SHP77 (cell line): ENCODE data around the gene MRPL37.
"Not testable (repeated sequence)": the region's sequence is repeated elsewhere in the genome, so short reads cannot be mapped to it uniquely, and the experiment has no call there.

Source experiments
- DNase-seq, 2 experiments: peaks; one replicate each; lab custom pipeline; 2025; lab: John Stamatoyannopoulos, UW

MRPL37 gene

DNA sequence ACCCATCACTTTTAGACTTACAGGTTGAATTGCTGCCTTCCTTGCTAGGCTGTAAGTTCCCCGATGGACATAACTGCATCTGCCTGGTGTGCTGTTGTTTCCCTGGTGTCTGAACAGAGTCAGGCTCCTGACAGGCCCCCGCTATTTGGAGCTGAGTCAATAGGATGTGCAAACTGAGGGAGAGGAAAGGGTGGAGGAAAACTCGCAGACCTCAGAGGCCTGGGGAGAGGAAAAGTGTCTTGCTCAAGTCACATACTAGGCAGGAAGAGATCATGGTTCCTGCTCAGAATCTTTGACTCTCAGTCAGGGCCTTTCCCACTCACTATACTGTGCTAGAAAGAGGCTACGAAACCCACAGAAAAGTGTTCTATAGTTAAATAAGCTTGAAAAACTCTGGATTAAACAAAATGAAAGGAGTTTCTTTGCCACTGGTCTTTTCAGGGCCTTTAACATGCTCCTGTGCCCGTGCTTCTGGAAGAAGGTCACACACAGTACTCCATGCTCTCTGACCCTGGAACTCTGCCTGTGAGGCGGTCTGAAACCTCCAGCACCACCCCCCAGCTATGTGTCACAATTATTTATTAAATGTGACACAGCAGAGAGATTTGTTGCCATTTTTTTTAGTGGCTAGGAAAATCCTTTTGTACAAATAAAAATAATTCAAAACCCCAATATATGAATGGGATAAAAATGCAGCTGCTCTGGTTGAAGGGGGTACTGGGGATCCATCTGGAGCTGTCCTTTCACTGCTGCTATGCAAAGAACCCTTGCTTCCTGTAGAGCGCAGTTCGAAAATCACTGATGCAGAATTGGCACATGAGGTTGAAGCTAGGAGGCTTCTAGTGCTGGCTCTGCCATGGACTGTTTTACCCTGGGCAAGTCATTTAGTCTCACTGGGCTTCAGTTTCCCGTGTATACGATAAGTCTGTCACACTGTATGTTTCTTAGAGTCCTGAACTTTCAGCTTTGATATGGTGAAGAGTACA, 27.1 kb upstream of the MRPL37 start:
- no peak for DNase-seq

DNA sequence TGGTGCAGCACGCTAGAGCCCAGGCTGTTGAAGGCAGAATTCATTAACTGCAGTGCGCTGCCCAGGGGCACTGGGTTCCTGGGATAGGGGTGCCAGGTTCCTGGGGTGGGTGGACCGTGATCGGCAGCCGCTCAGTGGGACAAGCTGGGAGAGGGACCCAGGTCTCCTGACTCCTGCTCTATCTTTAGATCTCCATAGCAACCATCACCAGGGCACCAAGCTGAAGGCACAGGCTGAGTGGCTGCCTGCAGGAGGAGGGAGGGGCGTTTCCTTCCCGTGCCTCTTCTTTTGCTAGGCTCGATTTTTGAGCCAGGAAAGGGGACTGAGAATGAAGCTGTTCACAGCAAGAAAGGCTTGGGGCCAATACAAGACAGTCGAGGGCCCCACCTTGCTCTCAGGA, 26.3 kb upstream of the MRPL37 start:
- DNase-seq: no peak

DNA sequence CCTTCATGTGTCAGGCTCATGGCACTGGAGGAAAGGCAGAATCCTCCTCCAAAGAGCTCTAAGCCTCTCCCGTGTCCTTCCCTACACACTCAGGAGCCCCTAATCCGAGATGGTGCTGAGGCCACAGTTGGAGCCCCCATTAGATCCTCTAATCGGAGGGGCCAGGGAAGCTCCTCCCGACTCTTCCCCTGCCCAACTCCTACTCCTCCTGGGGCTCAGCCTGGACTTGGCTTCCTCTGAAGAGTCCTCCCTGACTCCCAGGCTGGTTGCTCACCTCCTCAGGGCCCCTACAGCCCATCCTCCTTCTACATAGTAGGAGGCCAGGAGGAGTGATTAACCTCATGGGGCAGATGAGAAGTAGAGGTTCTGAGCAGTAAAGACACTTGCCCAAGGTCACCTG, 25.9 kb upstream of the MRPL37 start:
- no peak for DNase-seq

DNA sequence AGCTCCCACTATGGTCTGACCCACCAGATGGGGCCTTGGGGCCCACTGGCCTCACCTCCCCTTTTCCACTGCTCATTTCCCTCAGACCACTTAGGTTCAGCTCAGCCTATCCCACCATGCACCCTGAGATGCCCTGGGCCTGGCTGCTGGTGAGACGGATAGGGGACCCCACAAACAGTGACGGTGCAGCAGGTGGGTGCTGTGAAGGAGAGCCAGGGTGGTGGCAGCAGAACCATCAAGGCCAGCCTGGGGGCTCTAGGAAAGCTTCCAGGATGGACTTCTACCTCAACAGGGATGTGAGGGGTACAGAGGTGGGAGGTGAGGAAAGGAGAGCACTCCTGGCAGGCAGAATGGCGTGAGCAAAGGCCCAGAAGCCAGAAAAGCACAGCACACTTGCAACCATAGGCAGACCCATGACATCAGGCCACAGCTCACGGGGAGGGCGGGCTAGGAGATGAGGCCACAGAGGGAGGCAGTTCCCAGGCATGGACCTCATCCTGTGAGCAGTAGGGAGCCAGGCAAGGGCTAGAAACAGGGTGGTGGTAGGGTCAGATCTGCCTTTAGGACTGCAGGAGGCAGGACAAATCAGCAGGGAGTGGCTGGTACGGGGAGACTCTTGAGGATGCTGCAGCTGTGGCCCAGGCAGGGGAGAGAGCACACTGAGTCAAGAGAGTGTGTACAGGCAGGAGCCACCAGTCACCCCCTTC, 23.2 kb upstream of the MRPL37 start:
- DNase-seq: no peak

DNA sequence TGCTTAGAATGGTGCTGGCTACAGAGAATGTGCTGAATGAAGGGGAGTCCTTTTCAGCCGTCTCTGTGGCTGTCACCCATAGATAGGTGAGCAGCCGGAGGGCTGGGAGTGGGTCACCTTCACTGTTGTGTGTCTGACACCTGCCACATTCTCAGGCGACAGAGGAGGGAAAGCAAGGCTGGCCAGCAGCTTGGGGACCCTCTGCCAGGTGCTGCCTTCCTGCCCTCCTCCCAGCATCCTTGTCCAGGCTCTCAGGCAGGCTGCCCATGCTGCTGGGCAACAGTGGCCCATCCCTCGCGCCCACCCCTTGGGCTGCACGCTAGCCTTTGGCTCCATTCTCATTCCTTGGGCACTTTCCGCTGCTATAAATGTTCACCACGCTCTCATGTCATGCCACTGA, 22.2 kb upstream of the MRPL37 start:
- DNase-seq: no peak

DNA sequence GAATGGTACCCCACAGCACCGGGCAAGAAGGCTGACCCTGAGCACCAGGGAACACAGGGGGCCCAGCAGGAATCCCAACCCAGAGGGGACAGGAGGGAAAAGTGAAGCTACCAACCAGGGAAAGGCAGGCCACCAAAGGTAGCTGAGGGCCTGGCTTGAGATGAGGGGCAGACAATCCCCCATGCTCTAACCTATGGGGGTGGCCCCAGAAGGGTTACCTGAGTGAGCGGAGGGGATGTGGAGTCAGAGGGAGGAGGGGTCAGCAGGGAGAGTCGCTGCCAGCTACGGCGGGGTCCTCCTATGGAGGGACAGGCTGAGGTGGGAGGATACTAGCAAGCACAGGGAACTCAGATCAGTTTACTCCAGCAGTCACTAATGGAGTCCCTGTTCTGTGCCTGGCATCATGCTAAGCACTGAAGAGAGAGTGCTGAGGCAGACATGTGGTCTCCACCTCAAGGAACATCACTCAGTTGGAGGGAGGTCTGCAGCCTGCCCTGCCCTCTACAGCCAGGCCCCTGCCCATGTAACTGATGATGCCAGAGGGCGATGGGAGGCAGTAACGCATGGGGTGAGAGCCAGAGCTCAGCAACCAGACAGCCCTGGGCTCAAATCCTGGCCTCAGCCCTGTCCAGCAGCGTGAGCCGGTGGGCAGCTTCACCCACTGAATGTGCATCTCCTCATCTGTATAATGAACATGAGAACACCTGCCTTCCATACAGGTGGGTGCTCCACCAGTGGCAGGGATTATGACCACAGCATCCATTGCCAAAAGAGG, 21.5 kb upstream of the MRPL37 start:
- no peak for DNase-seq

DNA sequence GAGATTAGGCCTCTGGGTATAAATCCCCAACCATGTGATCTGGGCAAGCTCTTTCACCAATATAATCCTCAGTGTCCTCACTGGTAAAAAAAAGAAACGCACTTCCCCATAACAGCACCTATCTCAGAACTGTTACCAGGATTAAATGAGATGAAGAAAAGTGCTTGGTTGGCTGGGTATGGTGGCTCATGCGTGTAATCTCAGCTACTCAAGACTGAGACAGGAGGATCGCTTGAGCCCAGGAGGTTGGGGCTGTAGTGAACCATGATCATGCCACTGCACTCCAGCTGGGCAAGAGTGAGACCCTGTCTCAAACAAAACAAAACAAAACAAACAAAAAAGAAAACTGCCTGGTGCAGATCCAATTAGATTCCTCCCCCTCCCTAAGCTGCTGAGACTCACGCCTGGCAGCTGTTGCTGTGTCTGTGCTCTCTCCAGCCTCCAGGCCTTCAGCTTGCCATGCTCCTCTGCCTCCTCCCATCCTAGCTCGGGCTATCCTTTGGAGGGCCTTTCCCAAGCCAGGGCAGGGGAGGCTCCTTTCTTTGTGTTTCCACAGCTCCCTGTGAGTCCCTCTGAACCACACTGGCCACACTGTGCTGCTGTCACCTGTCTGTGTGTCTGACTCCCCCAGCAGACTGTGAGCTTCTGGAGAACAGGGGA, 19.1 kb upstream of the MRPL37 start:
- DNase-seq: no peak

DNA sequence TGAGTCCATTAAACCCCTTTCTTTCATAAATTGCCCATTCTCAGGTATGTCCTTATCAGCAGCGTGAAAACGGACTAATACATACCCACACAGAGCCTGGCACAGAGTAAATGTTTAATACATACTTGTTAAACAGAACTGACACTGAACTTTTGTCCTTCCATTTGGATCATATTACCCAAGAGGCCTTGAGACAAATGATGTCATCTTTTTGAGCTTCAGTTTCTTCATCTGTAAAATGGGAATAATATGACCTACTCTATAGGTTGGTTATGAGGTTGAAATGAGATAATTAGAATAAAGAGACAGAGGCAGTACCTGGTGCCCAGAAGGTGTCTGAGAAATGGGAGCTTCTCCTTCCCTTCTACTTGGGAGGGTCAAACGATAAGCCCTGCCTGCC, 13.9 kb upstream of the MRPL37 start:
- DNase-seq: no peak

DNA sequence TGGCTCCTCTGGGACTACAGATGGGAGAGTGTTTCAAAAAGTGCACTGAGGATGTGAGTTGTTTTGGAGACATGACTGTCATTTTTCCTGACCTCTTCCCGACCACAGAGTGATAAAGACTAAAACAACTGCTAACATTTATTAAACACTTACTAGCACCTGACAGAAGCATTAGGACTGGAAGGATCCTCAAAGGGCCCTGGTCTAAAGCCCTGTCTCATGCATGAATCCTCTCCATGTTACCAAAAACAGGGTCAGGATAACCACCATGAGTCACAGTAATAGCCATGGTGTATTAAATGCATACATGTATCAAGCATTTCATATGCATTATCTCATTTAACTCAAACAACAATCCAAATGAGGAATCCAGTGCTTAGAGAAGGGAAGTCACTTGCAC, 11.7 kb upstream of the MRPL37 start:
- DNase-seq: no peak

DNA sequence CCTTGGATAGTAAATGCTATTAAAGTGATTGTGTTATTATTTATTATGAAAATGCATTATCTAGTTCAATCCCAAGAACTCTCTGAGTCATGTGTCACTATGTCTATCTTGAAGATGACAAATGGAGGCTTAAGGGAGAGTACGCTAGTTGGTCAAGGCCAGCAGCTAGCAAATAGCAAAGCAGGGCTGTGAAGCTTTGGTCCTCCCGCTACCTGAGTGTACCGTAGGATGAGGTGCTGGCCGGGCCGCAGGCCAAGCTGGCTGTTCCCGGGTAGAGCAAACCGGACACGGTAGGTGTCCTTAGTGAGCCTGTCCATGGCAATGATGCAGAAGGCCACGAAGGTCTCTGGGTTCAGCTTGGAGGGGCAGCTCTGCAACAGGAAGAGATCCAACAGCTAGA, 9.4 kb upstream of the MRPL37 start:
- no peak for DNase-seq

DNA sequence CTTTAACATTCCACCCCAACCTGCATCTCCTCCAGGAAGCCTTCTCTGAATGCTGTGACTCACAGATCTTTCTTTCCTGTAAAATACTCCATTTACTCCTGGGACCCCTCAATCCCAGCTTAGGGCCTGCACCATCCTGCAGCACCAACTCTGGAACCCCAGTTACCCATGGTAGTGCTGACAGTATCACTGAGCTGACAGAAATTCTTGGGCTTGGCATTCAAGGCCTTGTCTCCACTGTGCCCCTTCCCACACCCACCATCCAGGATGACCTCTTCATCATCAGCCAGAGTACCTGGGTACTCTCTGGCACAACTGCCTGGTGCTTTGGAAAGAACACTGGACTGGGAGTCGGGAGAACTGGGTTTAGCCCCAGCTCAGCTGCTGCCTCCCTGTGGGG, 8.4 kb upstream of the MRPL37 start:
- no peak for DNase-seq

DNA sequence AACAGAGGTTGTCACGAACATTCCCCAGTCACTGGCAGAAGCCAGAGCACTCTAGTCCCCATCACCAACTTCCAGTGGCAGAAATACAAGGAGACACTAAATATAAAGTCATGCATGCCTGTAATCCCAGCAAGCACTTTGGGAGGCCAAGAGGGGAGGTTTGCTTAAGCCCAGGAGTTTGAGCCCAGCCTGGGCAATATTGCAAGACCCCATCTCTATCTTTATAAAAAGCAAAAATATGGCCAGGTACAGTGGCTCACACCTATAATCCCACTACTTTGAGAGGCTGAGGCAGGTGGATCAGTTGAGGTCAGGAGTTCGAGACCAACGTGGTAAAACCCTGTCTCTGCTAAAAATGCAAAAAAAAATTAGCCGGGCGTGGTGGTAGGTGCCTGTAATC, 6.5 kb upstream of the MRPL37 start:
- no peak for DNase-seq

DNA sequence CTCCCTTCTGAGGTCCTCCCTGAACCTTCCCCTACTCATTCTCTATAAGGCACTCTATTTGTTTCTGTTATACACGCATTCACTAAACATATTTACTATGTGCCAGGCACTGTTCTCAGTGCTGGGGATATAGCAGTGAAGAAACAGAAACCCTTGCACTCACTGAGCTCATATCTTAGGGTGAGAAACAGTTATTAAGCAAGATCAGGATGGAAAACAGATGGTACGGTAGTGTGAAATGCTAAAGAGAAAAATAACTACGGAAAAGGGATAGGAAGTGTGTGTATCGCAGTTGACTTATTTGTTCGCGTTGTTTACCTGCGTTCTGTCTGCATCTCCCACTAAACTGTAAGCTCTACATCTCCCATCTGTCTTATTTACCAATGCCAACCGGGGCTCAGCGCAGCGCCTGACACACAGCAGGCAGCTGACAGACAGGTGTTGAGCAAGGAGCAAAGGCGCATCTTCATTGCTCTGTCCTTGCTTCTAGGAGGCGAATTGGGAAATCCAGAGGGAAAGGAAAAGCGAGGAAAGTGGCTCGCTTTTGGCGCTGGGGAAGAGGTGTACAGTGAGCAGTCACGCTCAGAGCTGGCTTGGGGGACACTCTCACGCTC, 709 bp upstream of the MRPL37 start:
- DNase-seq: peak in 1 of 2 experiments; percentile 18

DNA sequence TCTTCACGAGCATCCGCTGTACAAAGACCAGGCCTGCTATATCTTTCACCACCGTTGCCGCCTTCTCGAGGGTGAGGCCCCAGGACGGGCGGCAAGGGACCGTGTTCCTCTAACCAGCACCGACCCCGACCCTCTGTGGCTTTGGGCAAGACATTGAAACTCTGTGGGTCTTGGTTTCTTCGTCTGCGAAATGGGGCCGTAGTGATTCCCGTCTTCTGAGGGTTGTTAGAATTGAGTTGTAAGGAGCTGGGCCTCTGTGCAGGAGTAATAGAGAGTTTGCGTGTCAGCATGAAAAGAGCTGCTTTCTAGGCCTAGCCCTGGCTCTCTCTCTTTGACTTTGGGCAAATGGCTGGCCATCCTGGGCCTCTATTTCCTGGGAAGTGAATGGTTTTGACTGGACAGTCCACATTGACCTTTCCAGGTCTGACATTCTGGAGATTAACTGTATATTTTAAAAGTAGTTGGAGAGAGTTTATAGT, 591 bp downstream of the MRPL37 start:
- DNase-seq: no peak

DNA sequence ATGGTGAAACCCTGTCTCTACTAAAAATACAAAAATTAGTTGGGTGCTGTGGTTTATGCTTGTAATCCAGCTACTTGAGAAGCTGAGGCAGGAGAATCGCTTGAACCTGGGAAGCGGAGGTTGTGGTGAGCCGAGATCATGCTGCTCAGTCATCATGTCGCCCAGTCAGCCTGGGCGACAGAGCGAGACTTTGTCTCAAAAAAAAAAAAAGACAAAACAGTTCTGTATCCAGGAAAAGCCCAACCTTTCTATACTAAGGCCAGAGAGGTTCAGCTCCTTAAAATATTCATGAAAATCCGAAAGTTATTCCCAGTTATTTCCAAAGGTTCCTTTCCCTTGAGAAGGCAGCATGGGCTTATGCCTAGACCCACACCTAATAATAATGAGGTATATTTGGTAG, 4.2 kb downstream of the MRPL37 start:
- no peak for DNase-seq

DNA sequence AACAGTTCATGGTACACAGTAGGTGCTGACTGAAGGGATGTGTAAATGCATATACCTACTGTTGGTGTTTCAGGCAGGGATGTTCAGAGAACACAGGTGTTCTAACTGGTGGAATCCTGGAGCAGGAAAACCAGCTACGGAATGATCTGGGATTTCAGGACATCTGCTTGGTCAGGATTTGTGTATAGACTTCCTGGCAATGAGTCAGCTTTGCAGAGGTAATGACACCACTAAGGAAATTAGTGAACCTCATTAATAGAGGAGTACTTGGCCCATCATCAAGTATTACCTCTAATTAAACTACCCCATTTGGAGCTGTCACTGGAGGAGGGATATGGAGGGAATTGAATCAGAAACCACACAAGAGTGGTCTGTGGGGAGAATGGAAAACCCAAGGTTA, 7.3 kb downstream of the MRPL37 start:
- DNase-seq: no peak

DNA sequence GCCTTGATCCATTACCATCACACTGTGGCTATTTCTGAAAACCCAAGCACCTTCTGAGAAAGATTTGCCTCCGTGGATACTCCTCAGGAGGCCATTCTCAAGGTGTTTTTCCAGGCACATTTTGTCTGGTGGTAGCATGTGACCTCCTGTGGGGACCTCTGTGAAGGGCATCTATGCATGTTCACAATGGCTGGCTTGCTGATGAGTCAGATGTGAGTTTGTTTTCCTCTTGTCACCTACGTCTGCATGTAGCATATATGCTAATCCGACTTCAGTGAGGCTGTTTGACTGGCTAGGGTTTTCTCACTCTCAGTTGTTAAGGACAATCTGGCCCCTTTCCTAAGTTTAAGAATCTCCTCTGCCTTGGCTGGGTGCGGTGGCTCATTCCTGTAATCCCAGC, 7.9 kb downstream of the MRPL37 start:
- not testable (repeated sequence) for DNase-seq

DNA sequence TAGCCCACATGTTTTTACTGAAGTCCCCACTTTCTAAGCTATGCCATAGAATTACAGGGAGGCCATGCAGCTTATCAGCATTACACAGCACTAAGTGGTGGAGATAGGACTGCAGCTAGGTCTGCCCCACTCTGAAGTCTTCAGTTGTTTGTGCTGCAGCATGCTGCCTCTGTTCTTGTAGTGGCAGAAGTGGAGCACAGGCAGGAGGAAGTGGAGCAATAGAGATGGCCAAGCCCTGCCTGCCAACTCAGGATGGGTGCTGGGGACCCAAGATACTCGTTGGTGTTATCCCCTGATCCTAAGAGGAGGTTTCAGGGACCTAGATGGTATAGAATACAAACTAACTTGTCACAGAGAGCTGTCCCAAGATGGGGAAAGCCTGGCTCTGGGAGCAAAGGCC, 12.9 kb downstream of the MRPL37 start:
- DNase-seq: no peak

DNA sequence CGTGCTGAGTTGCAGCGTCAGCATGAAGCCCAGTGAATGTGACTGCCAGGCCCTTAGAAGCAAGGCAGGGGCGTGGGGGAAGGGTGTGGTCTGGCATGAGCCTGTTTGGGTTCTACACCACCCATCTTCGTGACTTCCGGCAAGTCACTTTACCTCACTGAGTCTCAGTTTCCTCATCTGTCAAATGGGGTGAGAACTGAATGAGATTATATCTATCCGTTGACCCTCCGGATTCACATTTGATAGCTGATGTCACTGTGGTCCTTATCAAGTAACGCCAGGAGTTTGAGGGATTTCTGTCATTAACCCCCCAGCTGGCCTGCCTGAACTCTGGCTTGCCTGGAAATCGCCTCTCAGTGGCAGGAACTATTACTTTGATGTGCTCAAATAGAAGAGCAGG, 15.6 kb downstream of the MRPL37 start:
- no peak for DNase-seq

DNA sequence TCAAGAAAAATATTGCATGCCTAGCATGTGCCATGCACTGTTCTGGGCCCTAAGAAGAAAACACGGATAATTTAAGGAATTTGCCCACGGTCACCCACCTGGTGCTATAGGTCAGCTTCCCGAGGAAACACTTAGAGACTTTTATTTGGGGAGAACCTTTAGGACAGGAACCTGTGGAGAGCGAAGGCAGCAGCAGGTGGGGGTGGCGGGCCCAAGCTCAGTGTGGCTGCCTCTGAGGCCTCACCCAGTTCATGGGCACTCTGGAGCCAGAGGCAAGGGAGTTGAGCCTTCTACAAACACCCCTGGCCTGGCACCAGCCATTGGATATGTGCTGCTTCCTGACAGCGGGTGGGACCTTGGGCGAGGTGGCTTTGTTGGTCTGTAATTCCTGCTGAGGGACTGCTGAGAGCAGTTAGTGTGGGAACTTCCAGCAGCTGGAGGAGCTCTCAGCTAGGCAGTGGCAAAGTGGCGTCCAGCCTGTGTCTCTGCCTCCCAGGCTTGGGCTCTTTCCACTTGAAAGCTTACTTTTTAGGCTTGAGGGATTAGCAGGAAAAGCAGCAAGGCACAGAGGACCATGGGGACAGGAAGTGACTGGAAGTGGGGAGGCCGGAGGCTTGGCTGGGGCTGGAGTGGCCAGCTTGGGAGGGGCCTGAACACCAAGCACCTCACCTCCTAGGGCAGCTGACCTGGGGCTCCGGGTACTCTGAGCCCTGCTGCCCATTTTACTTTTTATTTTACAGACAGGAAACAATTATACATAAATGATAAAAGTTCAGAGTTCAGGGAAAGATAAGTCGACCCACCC, 19.1 kb downstream of the MRPL37 start:
- DNase-seq: no peak

DNA sequence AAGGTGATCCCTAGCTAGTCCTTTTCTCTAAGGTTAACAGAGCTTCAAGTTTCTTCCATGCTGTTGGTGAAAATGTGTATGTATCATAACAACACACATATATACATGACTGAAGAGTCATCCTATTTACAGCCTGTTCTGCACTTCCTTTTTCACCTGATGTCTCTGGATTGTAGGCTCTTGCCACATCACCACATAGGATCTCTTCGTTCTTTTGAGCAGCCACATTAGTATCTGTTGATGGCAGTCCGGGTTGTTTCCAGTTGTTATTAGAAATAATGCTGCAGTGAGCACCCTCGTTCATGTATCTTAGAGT, 19.7 kb downstream of the MRPL37 start:
- DNase-seq: no peak
